ENCODE data around the gene WBP4.
A peak's percentile ranks its signal among the peaks of the same experiment; 100 is the strongest.

The WBP4 gene, protein sequence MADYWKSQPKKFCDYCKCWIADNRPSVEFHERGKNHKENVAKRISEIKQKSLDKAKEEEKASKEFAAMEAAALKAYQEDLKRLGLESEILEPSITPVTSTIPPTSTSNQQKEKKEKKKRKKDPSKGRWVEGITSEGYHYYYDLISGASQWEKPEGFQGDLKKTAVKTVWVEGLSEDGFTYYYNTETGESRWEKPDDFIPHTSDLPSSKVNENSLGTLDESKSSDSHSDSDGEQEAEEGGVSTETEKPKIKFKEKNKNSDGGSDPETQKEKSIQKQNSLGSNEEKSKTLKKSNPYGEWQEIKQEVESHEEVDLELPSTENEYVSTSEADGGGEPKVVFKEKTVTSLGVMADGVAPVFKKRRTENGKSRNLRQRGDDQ

DNA sequence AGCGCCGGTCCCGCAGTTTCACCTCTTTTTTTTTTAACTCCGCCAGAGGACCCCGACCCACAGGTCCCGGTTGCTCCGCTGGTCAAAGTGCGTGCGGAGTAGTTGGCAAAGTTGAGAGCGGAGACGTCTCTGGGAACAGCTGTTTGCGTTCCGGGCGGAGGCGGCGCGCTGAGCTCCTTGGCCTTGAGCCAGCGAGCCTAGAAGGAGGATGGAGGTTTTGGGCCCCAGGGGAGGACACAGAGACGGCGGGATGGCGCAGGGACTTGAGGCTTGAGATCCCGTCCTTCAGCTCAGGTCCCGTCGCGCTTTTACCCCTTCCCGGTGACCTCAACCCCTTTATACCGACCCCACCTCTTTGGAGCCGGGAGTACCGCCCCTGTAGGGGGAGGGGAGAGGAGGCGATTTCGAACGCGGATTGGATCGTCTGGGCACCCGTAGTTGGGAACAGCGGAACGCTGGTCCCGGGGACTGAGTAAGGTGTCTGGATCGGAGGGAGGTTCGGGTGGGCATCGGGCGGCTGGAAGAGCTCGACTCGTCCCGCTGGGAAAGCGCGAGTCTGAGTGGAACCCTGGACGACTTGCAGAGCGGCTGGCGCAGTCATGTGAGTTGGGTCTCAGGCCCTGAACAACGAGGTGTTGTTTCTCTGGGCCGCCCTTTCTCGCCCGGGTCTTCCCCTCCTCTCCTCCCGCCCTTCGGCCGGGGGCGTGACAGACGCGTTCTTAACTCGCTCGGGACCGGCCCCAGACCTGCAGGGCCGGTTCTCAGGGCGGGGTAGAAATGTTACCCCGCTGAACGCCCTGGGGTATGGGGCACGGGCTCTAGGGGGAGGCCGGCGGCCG is at the start of gene WBP4:
TSS of gene WBP4 (plus strand) at position 435 of the 839 bp plus-strand sequence. CDS start at position 600, 165 bp downstream.
- peaks cover 53% of the 10 kb centered on the region for H3K4me1 ChIP-seq (ENCODE audit: insufficient read depth, low read length)
- peak within 1 kb of the TSS; percentile 95 for H3K9ac ChIP-seq (ENCODE audit: low read depth, low read length)
- H2AFZ ChIP-seq (ENCODE audit: low read depth, low read length) = peak within 1 kb of the TSS; percentile 95
- DNase-seq (peak; percentile 91), ATAC-seq (ENCODE audit: insufficient read depth, low read depth) (peak; percentile 60)
- no peaks in the 10 kb centered on the region for H3K9me3 ChIP-seq (ENCODE audit: insufficient read depth, low read length, severe bottlenecking)
- no peaks in the 10 kb centered on the region for H3K27me3 ChIP-seq (ENCODE audit: insufficient read depth, low read length, poor library complexity)
- peak within 1 kb of the TSS; percentile 87 to 92 for H3K4me3 ChIP-seq (ENCODE audit: low read depth in 1 of 2, low read length in 2 of 2)
- peak within 1 kb of the TSS; percentile 98 for H3K27ac ChIP-seq (ENCODE audit: low read length)
- TF ChIP-seq CTCF (IDR thresholded peaks at IDR 0.05; ENCODE audit: borderline replicate concordance, extremely low read depth, low read length, poor library complexity, severe bottlenecking) (peak; percentile 33), EZH2 (IDR thresholded peaks at IDR 0.05; ENCODE audit: borderline replicate concordance, low read depth, low read length, severe bottlenecking) (no peak)
- H3K4me2 ChIP-seq (ENCODE audit: insufficient read depth, low read length) = peak within 1 kb of the TSS; percentile 64
- H4K20me1 ChIP-seq (ENCODE audit: insufficient read depth, low read length) = peaks cover 5% of the 10 kb centered on the region; the same call in 1 of the 2 replicates
- peaks cover 26% of the 10 kb centered on the region for H3K36me3 ChIP-seq (ENCODE audit: insufficient read depth, low read length)
- H3K79me2 ChIP-seq (ENCODE audit: insufficient read depth, low read length) = peaks cover 93% of the 10 kb centered on the region

- TF ChIP-seq CTCF (IDR thresholded peaks at IDR 0.05; ENCODE audit: borderline replicate concordance, extremely low read depth, low read length, poor library complexity, severe bottlenecking) (no peak), EZH2 (IDR thresholded peaks at IDR 0.05; ENCODE audit: borderline replicate concordance, low read depth, low read length, severe bottlenecking) (no peak)
- H3K9me3 ChIP-seq (ENCODE audit: insufficient read depth, low read length, severe bottlenecking) = no peaks in the 10 kb centered on the region
- peaks cover 18% of the 10 kb centered on the region for H3K36me3 ChIP-seq (ENCODE audit: insufficient read depth, low read length)
- H4K20me1 ChIP-seq (ENCODE audit: insufficient read depth, low read length) = no peaks in the 10 kb centered on the region
- no peak overlapping the region for H3K27ac ChIP-seq (ENCODE audit: low read length)
- no peak overlapping the region for H3K9ac ChIP-seq (ENCODE audit: low read depth, low read length)
- ATAC-seq (ENCODE audit: insufficient read depth, low read depth) = no peak
- no peak overlapping the region for H2AFZ ChIP-seq (ENCODE audit: low read depth, low read length)
- no peak overlapping the region; the same call in 1 of the 2 replicates for H3K4me2 ChIP-seq (ENCODE audit: insufficient read depth, low read length)
- peaks cover 98% of the 10 kb centered on the region for H3K79me2 ChIP-seq (ENCODE audit: insufficient read depth, low read length)
- H3K4me3 ChIP-seq (ENCODE audit: low read depth in 1 of 2, low read length in 2 of 2) = no peak overlapping the region
- no peaks in the 10 kb centered on the region for H3K27me3 ChIP-seq (ENCODE audit: insufficient read depth, low read length, poor library complexity)
- no peak for DNase-seq
- H3K4me1 ChIP-seq (ENCODE audit: insufficient read depth, low read length) = peaks cover 89% of the 10 kb centered on the region
These were observed 48.8 kb upstream of the WBP4 start for GRCh38 chr13:41012536-41012935.

GRCh38 chr13:41013835-41014234 is 47.5 kb upstream of the WBP4 start:
- Histone ChIP-seq H3K4me2 (ENCODE audit: insufficient read depth, low read length) (peak overlapping the region; percentile 59), H3K79me2 (ENCODE audit: insufficient read depth, low read length) (peaks cover 98% of the 10 kb centered on the region), H3K9me3 (ENCODE audit: insufficient read depth, low read length, severe bottlenecking) (no peaks in the 10 kb centered on the region), H4K20me1 (ENCODE audit: insufficient read depth, low read length) (no peaks in the 10 kb centered on the region), H3K27ac (ENCODE audit: low read length) (no peak overlapping the region; the same call in 1 of the 2 replicates), H2AFZ (ENCODE audit: low read depth, low read length) (no peak overlapping the region), H3K36me3 (ENCODE audit: insufficient read depth, low read length) (peaks cover 18% of the 10 kb centered on the region), H3K4me1 (ENCODE audit: insufficient read depth, low read length) (peaks cover 76% of the 10 kb centered on the region), H3K9ac (ENCODE audit: low read depth, low read length) (no peak overlapping the region), H3K27me3 (ENCODE audit: insufficient read depth, low read length, poor library complexity) (no peaks in the 10 kb centered on the region), H3K4me3 (ENCODE audit: low read depth in 1 of 2, low read length in 2 of 2) (no peak overlapping the region)
- DNase-seq = no peak
- ATAC-seq (ENCODE audit: insufficient read depth, low read depth) = no peak
- TF ChIP-seq CTCF (IDR thresholded peaks at IDR 0.05; ENCODE audit: borderline replicate concordance, extremely low read depth, low read length, poor library complexity, severe bottlenecking) (no peak), EZH2 (IDR thresholded peaks at IDR 0.05; ENCODE audit: borderline replicate concordance, low read depth, low read length, severe bottlenecking) (no peak)

All from DND-41 (cell line).